ENCODE results near the gene FGD2. TPM values are rescaled to one million over a fixed set of nuclear protein-coding genes. Genes with fewer than 3 reads are reported as not detected.

The FGD2 gene
- total and polyA plus RNA-seq, 10 donors = 63.4 to 426 (median 270) TPM

- TF ChIP-seq, protein P1, sequence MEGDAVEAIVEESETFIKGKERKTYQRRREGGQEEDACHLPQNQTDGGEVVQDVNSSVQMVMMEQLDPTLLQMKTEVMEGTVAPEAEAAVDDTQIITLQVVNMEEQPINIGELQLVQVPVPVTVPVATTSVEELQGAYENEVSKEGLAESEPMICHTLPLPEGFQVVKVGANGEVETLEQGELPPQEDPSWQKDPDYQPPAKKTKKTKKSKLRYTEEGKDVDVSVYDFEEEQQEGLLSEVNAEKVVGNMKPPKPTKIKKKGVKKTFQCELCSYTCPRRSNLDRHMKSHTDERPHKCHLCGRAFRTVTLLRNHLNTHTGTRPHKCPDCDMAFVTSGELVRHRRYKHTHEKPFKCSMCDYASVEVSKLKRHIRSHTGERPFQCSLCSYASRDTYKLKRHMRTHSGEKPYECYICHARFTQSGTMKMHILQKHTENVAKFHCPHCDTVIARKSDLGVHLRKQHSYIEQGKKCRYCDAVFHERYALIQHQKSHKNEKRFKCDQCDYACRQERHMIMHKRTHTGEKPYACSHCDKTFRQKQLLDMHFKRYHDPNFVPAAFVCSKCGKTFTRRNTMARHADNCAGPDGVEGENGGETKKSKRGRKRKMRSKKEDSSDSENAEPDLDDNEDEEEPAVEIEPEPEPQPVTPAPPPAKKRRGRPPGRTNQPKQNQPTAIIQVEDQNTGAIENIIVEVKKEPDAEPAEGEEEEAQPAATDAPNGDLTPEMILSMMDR (IDR thresholded peaks at IDR 0.05 in 8 of 11, conservative IDR thresholded peaks at IDR 0.05 in 3 of 11) = peak in 8 of 11 experiments; percentile 13 to 56 (median 43)
- TF ChIP-seq POLR2AphosphoS5 (IDR thresholded peaks at IDR 0.05) = peak in 2 of 3 donors; percentile 40 to 46
- TF ChIP-seq POLR2A (IDR thresholded peaks at IDR 0.05) = no peak
- peaks cover 7 to 100% (median 74%) of the 10 kb centered on the region in 6 donors for H3K36me3 ChIP-seq
- no peaks in the 10 kb centered on the region for H3K27me3 ChIP-seq (replicated peaks in 1 of 7)
- H3K4me3 ChIP-seq = no peak overlapping the region
- peaks cover 10 to 38% (median 32%) of the 10 kb centered on the region in 6 donors for H3K4me1 ChIP-seq
- peak; percentile 63 for DNase-seq
- no peaks in the 10 kb centered on the region for H3K9me3 ChIP-seq
- H3K27ac ChIP-seq = no peak overlapping the region
- intact Hi-C loops (cut with DNase I; ENCODE audit: low total_unique reads) = no loop called here
- 69 to 89% (median 84%) methylated on average over 13 to 16 of the region's 16 CpGs for WGBS, 5 donors
These were observed 27.9 kb upstream of the FGD2 start for GRCh38 chr6:36977470-36977941.

- no peak overlapping the region for H3K4me3 ChIP-seq
- DNase-seq = no peak
- H3K4me1 ChIP-seq = peaks cover 16 to 50% (median 44%) of the 10 kb centered on the region in 6 donors
- no peak overlapping the region for H3K27ac ChIP-seq
- H3K36me3 ChIP-seq = peaks cover 7 to 92% (median 62%) of the 10 kb centered on the region in 6 donors
- H3K27me3 ChIP-seq (replicated peaks in 1 of 7) = no peaks in the 10 kb centered on the region
- TF ChIP-seq POLR2A (IDR thresholded peaks at IDR 0.05) (no peak), POLR2AphosphoS5 (IDR thresholded peaks at IDR 0.05) (no peak)
- TF ChIP-seq, protein P1 (IDR thresholded peaks at IDR 0.05 in 8 of 11, conservative IDR thresholded peaks at IDR 0.05 in 3 of 11) = no peak
- no peaks in the 10 kb centered on the region for H3K9me3 ChIP-seq
- 84 to 95% (median 92%) methylated on average over 10 to 11 of the region's 11 CpGs for WGBS, 5 donors
- intact Hi-C loops (cut with DNase I; ENCODE audit: low total_unique reads) = no loop called here
These were observed 26.8 kb upstream of the FGD2 start for GRCh38 chr6:36978421-36979346.

DNA sequence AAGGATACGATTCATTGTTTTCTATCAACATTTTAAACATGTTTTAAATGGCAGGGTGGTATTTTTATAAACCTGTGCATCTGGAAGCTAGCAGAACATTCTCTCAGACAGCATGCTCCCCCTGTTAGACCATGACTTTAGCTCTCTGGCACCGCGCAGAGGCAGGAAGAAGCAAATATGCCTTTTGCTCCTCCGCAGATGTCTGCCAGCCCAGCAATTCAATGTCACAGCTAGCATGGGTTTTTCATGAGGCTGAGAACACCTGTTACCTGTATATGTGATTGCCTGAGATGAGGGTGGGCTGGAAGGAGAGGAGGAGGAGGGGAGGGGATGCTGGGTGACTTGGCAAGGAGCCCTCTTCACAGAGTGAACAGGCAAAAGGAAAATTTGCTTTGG is 26.1 kb upstream of the FGD2 start:
- intact Hi-C loops (cut with DNase I; ENCODE audit: low total_unique reads) = no loop called here
- WGBS, 5 donors = 38 to 60% (median 59%) methylated on average over 4 of the region's 4 CpGs
- no peak for DNase-seq
- no peak overlapping the region for H3K27ac ChIP-seq
- no peak for TF ChIP-seq POLR2AphosphoS5 (IDR thresholded peaks at IDR 0.05)
- TF ChIP-seq, protein P1 (IDR thresholded peaks at IDR 0.05 in 8 of 11, conservative IDR thresholded peaks at IDR 0.05 in 3 of 11) = peak in 7 of 11 experiments; percentile 16 to 49 (median 23)
- peaks cover 7 to 85% (median 55%) of the 10 kb centered on the region in 6 donors for H3K36me3 ChIP-seq
- H3K4me3 ChIP-seq = no peak overlapping the region
- H3K27me3 ChIP-seq (replicated peaks in 1 of 7) = no peaks in the 10 kb centered on the region
- H3K9me3 ChIP-seq = no peaks in the 10 kb centered on the region
- H3K4me1 ChIP-seq = peaks cover 23 to 56% (median 51%) of the 10 kb centered on the region in 6 donors

- Histone ChIP-seq H3K36me3 (peaks cover 7 to 77% (median 48%) of the 10 kb centered on the region in 6 donors), H3K4me3 (no peak overlapping the region), H3K9me3 (no peaks in the 10 kb centered on the region), H3K27me3 (replicated peaks in 1 of 7) (no peaks in the 10 kb centered on the region), H3K27ac (no peak overlapping the region), H3K4me1 (peaks cover 27 to 64% (median 58%) of the 10 kb centered on the region in 6 donors)
- WGBS, 5 donors = 80 to 89% (median 84%) methylated on average over 6 of the region's 6 CpGs
- TF ChIP-seq POLR2AphosphoS5 (IDR thresholded peaks at IDR 0.05) = no peak
- intact Hi-C loops (cut with DNase I; ENCODE audit: low total_unique reads) = no loop called here
- DNase-seq = no peak
These were observed 25.3 kb upstream of the FGD2 start for GRCh38 chr6:36980129-36980528.
